SK-N-SH treated with all-trans-retinoic acid at 6 μM for 48 hours (cell line): ENCODE data around the gene NR2E3.

Experiments
- GLIS3 ChIP-seq: fragments of 250-450 bp; sonication (Bioruptor Pico); IDR thresholded peaks from 2 replicates; pipeline ENCODE4 v1.5.0; 2020; ENCODE audit warnings: mild to moderate bottlenecking, moderate library complexity
- RARB ChIP-seq: fragments of 250-450 bp; sonication (Bioruptor Pico); IDR thresholded peaks from 2 replicates; pipeline ENCODE4 v1.8.0; 2021; ENCODE audit warnings: mild to moderate bottlenecking, moderate library complexity
- SNAI2 ChIP-seq: fragments of 250-450 bp; sonication (Bioruptor Pico); IDR thresholded peaks from 2 replicates; pipeline ENCODE4 v1.5.0; 2020; ENCODE audit warnings: mild to moderate bottlenecking, moderate library complexity
- ZNF8 ChIP-seq: fragments of 450-650 bp; formaldehyde crosslinking; IDR thresholded peaks from 2 replicates; pipeline ENCODE4 v1.5.0; 2020; ENCODE audit warnings: mild to moderate bottlenecking, moderate library complexity
- TF ChIP-seq, protein P1 (sequence below): fragments of 250-450 bp; sonication (Bioruptor Pico); IDR thresholded peaks from 2 replicates; pipeline ENCODE4 v1.8.0; 2020; ENCODE audit warnings: mild to moderate bottlenecking, moderate library complexity, borderline replicate concordance
- TF ChIP-seq, protein P2 (sequence below): fragments of 250-450 bp; sonication (Bioruptor Pico); IDR thresholded peaks from 2 replicates; pipeline ENCODE4 v1.5.1; 2021; ENCODE audit warnings: mild to moderate bottlenecking, moderate library complexity

DNA sequence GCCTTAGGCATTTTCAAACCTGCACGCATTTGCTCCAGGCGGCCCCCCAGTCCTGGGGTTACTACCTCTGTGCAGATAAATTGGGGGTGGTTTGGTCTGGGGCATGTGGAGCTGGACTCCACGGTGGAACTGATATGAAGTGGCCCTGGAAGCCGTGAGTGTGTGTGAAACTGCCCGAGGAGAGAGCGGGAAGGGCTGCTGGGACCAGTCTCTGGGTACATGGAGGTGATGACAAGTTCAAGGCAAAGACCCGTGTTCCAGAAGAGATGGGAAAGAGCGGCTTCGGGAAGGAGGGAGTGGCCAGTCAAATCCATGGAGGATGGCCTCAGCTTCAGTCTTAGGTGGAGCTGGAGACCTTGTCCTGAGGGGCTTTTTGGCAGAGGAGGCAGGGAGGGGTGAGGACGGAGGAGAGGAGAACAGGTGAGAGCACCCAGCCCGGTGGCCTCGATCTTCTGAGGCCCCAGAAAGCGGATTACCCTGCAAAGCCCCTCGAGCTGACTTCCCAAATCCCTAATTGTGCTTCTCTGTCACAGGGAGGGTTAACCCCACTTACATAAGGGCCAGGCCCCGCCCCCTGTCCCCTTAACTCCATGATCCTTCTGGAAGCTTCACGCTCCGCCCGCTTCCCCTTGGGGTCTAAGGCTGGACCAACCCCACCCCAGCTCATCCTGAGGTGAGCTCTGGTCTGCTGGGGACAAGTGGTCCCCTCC lies 1.9 kb upstream of the NR2E3 start:
- TF ChIP-seq, protein P1, sequence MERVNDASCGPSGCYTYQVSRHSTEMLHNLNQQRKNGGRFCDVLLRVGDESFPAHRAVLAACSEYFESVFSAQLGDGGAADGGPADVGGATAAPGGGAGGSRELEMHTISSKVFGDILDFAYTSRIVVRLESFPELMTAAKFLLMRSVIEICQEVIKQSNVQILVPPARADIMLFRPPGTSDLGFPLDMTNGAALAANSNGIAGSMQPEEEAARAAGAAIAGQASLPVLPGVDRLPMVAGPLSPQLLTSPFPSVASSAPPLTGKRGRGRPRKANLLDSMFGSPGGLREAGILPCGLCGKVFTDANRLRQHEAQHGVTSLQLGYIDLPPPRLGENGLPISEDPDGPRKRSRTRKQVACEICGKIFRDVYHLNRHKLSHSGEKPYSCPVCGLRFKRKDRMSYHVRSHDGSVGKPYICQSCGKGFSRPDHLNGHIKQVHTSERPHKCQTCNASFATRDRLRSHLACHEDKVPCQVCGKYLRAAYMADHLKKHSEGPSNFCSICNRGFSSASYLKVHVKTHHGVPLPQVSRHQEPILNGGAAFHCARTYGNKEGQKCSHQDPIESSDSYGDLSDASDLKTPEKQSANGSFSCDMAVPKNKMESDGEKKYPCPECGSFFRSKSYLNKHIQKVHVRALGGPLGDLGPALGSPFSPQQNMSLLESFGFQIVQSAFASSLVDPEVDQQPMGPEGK (CRISPR knock-in tag), result no peak
- TF ChIP-seq ZNF8 (CRISPR knock-in tag), result no peak
- no peak for TF ChIP-seq SNAI2
- no peak for TF ChIP-seq GLIS3
- TF ChIP-seq RARB (CRISPR knock-in tag), result no peak
- TF ChIP-seq, protein P2, sequence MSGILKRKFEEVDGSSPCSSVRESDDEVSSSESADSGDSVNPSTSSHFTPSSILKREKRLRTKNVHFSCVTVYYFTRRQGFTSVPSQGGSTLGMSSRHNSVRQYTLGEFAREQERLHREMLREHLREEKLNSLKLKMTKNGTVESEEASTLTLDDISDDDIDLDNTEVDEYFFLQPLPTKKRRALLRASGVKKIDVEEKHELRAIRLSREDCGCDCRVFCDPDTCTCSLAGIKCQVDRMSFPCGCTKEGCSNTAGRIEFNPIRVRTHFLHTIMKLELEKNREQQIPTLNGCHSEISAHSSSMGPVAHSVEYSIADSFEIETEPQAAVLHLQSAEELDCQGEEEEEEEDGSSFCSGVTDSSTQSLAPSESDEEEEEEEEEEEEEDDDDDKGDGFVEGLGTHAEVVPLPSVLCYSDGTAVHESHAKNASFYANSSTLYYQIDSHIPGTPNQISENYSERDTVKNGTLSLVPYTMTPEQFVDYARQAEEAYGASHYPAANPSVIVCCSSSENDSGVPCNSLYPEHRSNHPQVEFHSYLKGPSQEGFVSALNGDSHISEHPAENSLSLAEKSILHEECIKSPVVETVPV (CRISPR knock-in tag), result no peak
